SK-N-SH (cell line): ENCODE measurements around the gene OTOP3. TPM values are rescaled to one million over a fixed set of nuclear protein-coding genes. Genes with fewer than 3 reads are reported as not detected.

Source experiments
- CTCF ChIA-PET: fragments of 300-600, 350-600 bp; formaldehyde crosslinking; extraction: SDS; loops from one replicate; lab custom pipeline; 2021; lab: Yijun Ruan, JAX
- POLR2A ChIA-PET: fragments of 350-600 bp; sonication (Branson Sonifier 250); formaldehyde crosslinking; extraction: SDS; loops from one replicate; lab custom pipeline; 2020; ENCODE audit warnings: antibody characterized with exemption, inconsistent platforms; lab: Yijun Ruan, JAX
- DNase-seq: peaks from one replicate; pipeline ENCODE4 v3.0.0; 2012
- H2AFZ ChIP-seq: fragments of 200-600 bp; sonication (generic); 2 replicates; pipeline ENCODE4 v1.8.1; 2016; ENCODE audit warnings: antibody characterized with exemption, mild to moderate bottlenecking, low read depth
- H3F3A ChIP-seq: fragments of 200-600 bp; sonication (generic); replicated peaks from 2 replicates; pipeline ENCODE3; 2016; ENCODE audit warnings: antibody characterized with exemption, mild to moderate bottlenecking; ENCODE audit not compliant: insufficient read depth
- H3K27ac ChIP-seq, 2 experiments: fragments of 200-500 bp in 1 of 2; fragments of 200-600 bp in 1 of 2; sonication (Bioruptor generic) in 1 of 2; sonication (generic), shearing (Covaris generic) in 1 of 2; 2 replicates each; pipeline versions ENCODE4 v1.5.1 to v1.6.1; 2014 to 2016; ENCODE audit warnings: low read depth in 2 of 2, inconsistent platforms in 1 of 2, low read length in 1 of 2, mild to moderate bottlenecking in 1 of 2, mixed read lengths in 1 of 2
- H3K27me3 ChIP-seq: fragments of 200-600 bp; sonication (generic), shearing (Covaris generic); 2 replicates; pipeline ENCODE4 v1.6.1; 2016; ENCODE audit warnings: mixed run types; ENCODE audit not compliant: insufficient read depth
- H3K36me3 ChIP-seq, 2 experiments: fragments of 200-500 bp in 1 of 2; fragments of 200-600 bp in 1 of 2; sonication (Bioruptor generic) in 1 of 2; sonication (generic) in 1 of 2; replicated peaks in 1 of 2; 2 replicates each; pipeline versions ENCODE3 to v1.5.1; 2014 to 2016; ENCODE audit warnings: low read length in 1 of 2, mild to moderate bottlenecking in 1 of 2; ENCODE audit not compliant: insufficient read depth in 2 of 2, control insufficient read depth in 1 of 2
- H3K4me1 ChIP-seq, 2 experiments: fragments of 200-500 bp in 1 of 2; fragments of 200-600 bp in 1 of 2; sonication (Bioruptor generic) in 1 of 2; sonication (generic), shearing (Covaris generic) in 1 of 2; 2 replicates each; pipeline versions ENCODE4 v1.5.1 to v1.6.1; 2014 to 2016; ENCODE audit warnings: low read depth in 1 of 2, low read length in 1 of 2, mixed run types in 1 of 2; ENCODE audit not compliant: insufficient read depth in 2 of 2, control insufficient read depth in 1 of 2
- H3K4me2 ChIP-seq: fragments of 200-600 bp; sonication (generic), shearing (Covaris generic); 2 replicates; pipeline ENCODE4 v1.6.1; 2017; ENCODE audit warnings: mixed run types
- H3K4me3 ChIP-seq, 2 experiments: fragments of 200-500 bp in 1 of 2; fragments of 200-600 bp in 1 of 2; sonication (Bioruptor generic) in 1 of 2; sonication (generic), shearing (Covaris generic) in 1 of 2; 2 replicates each; pipeline versions ENCODE4 v1.5.1 to v1.8.1; 2014 to 2016; ENCODE audit warnings: low read depth in 2 of 2, inconsistent platforms in 1 of 2, low read length in 1 of 2, mild to moderate bottlenecking in 1 of 2, mixed read lengths in 1 of 2, moderate library complexity in 1 of 2
- H3K79me2 ChIP-seq: fragments of 200-600 bp; sonication (generic); 2 replicates; pipeline ENCODE4 v1.8.1; 2017; ENCODE audit warnings: mild to moderate bottlenecking; ENCODE audit not compliant: insufficient read depth
- H3K9ac ChIP-seq: fragments of 200-600 bp; sonication (generic); 2 replicates; pipeline ENCODE4 v1.6.1; 2017; ENCODE audit warnings: mixed run types
- H3K9me2 ChIP-seq: fragments of 200-600 bp; sonication (generic); 2 replicates; pipeline ENCODE4 v1.6.1; 2017; ENCODE audit warnings: mixed run types
- H3K9me3 ChIP-seq: fragments of 200-600 bp; sonication (generic); 2 replicates; pipeline ENCODE4 v1.6.1; 2017; ENCODE audit warnings: mixed run types, mild to moderate bottlenecking, moderate library complexity
- H4K20me1 ChIP-seq: fragments of 200-600 bp; sonication (generic); 2 replicates; pipeline ENCODE4 v1.6.1; 2017; ENCODE audit warnings: mild to moderate bottlenecking, mixed run types; ENCODE audit not compliant: insufficient read depth
- CTCF ChIP-seq: fragments of 200-600 bp; sonication (generic); IDR thresholded peaks from 2 replicates; pipeline ENCODE4 v1.6.1; 2017; ENCODE audit warnings: antibody characterized with exemption, mild to moderate bottlenecking, moderate library complexity
- EP300 ChIP-seq, 2 experiments: IDR thresholded peaks; 2 replicates each; pipeline versions ENCODE4 v1.4.0 to v1.6.1; 2012; ENCODE audit warnings: borderline replicate concordance in 1 of 2, low read depth in 1 of 2, low read length in 1 of 2
- FOXJ3 ChIP-seq: sonication (generic); formaldehyde crosslinking; IDR thresholded peaks from 2 replicates; pipeline ENCODE4 v1.5.1; 2020; ENCODE audit warnings: mild to moderate bottlenecking, missing genetic modification reagents
- FOXM1 ChIP-seq: IDR thresholded peaks from 2 replicates; pipeline ENCODE4 v1.4.0; 2012; ENCODE audit warnings: low read depth, mild to moderate bottlenecking
- GATA2 ChIP-seq: sonication (generic); formaldehyde crosslinking; IDR thresholded peaks from 2 replicates; pipeline ENCODE4 v1.5.0; 2020; ENCODE audit warnings: mild to moderate bottlenecking, missing genetic modification reagents
- IRF3 ChIP-seq: fragments of 150-350 bp; IDR thresholded peaks from 2 replicates; pipeline ENCODE4 v1.6.1; 2016; ENCODE audit warnings: mild to moderate bottlenecking, low read depth, low read length
- MXI1 ChIP-seq: IDR thresholded peaks from 2 replicates; pipeline ENCODE4 v1.6.1; 2012; ENCODE audit warnings: mild to moderate bottlenecking, low read depth, low read length, improper control_type of control experiment
- NFIC ChIP-seq: IDR thresholded peaks from 2 replicates; pipeline ENCODE4 v1.4.0; 2012; ENCODE audit warnings: borderline replicate concordance
- RFX5 ChIP-seq: IDR thresholded peaks from 2 replicates; pipeline ENCODE4 v1.6.1; 2012; ENCODE audit warnings: mild to moderate bottlenecking, improper control_type of control experiment, low read length
- SIN3A ChIP-seq: IDR thresholded peaks from 2 replicates; pipeline ENCODE4 v1.6.1; 2012; ENCODE audit warnings: low read depth, mild to moderate bottlenecking, low read length, moderate library complexity, borderline replicate concordance
- SMC3 ChIP-seq: IDR thresholded peaks from 2 replicates; pipeline ENCODE4 v1.6.1; 2012; ENCODE audit warnings: low read depth, low read length, improper control_type of control experiment
- TAF1 ChIP-seq: IDR thresholded peaks from 2 replicates; pipeline ENCODE4 v1.6.1; 2012; ENCODE audit warnings: low read depth, mild to moderate bottlenecking, low read length, moderate library complexity, borderline replicate concordance
- TCF12 ChIP-seq: IDR thresholded peaks from 2 replicates; pipeline ENCODE4 v1.4.0; 2012
- USF2 ChIP-seq: fragments of 150-350 bp; IDR thresholded peaks from 2 replicates; pipeline ENCODE4 v1.6.1; 2017; ENCODE audit warnings: antibody characterized with exemption, low read length, low read depth, borderline replicate concordance
- ZBTB33 ChIP-seq: IDR thresholded peaks from 2 replicates; pipeline ENCODE4 v1.4.0; 2012; ENCODE audit warnings: low read depth, borderline replicate concordance
- WGBS: methylation state at CpG from one replicate; pipeline ENCODE4 v1.1.6; 2017; ENCODE audit warnings: low lambda C conversion rate; 5-methylcytosine and 5-hydroxymethylcytosine counted together
- polyA plus RNA-seq, 3 experiments: library from polyadenylated mRNA; depleted of rRNA; stranded (reverse); fragments of >200 nt; gene quantifications; 2 replicates each; pipeline ENCODE4 v1.2.3, GENCODE V29; 2012

Gene OTOP3
- polyA plus RNA-seq, 1 of the 3 experiments (the other 2 are of a cell fraction) = not detected

GRCh38 chr17:74952431-74953133 lies 16.9 kb downstream of the OTOP3 start:
- POLR2A ChIA-PET = no interaction called here

GRCh38 chr17:74953134-74953687 lies 17.5 kb downstream of the OTOP3 start:
- Histone ChIP-seq H3K9me3 (no peaks in the 10 kb centered on the region), H3K9ac (no peak overlapping the region), H4K20me1 (no peaks in the 10 kb centered on the region), H3K79me2 (no peaks in the 10 kb centered on the region), H3K36me3 (no peaks in the 10 kb centered on the region), H3K4me2 (no peak overlapping the region), H3K4me1 (no peaks in the 10 kb centered on the region; a peak in 1 of 4 replicates), H3K4me3 (no peak overlapping the region), H2AFZ (no peak overlapping the region), H3K27me3 (peaks cover 30% of the 10 kb centered on the region), H3F3A (no peaks in the 10 kb centered on the region), H3K27ac (no peak overlapping the region), H3K9me2 (no peaks in the 10 kb centered on the region)
- DNase-seq = no peak
- TF ChIP-seq USF2 (no peak), EP300 (IDR thresholded peaks at IDR 0.05; ENCODE audit: borderline replicate concordance in 1 of 2, low read depth in 1 of 2, low read length in 1 of 2) (no peak), CTCF (no peak), ZBTB33 (no peak), NFIC (no peak), TCF12 (no peak), FOXJ3 (CRISPR knock-in tag) (no peak), SIN3A (no peak), IRF3 (no peak), SMC3 (no peak), MXI1 (no peak)
- WGBS = 82% methylated on average over 10 of the region's 11 CpGs
- CTCF ChIA-PET = interaction anchor here (1.0 to 10.7 kb wide), 4 partner anchors 8 to 88 kb away, joined by 3 to 104 read pairs (median 6); partner anchors contain the start of genes OTOP2 and USH1G
- POLR2A ChIA-PET = no interaction called here

More at GRCh38 chr17:74952431-74953133, 16.9 kb downstream of the OTOP3 start:
- H3K27me3 ChIP-seq = peaks cover 36% of the 10 kb centered on the region
- H3K9me2 ChIP-seq = no peaks in the 10 kb centered on the region
- H2AFZ ChIP-seq = no peak overlapping the region
- no peaks in the 10 kb centered on the region for H3K36me3 ChIP-seq
- no peak overlapping the region for H3K4me3 ChIP-seq
- H3K4me1 ChIP-seq = no peaks in the 10 kb centered on the region; a peak in 1 of 4 replicates
- H3F3A ChIP-seq = no peaks in the 10 kb centered on the region
- H3K4me2 ChIP-seq = no peak overlapping the region
- H4K20me1 ChIP-seq = no peaks in the 10 kb centered on the region
- H3K9ac ChIP-seq = no peak overlapping the region
- TF ChIP-seq FOXJ3 (CRISPR knock-in tag) (no peak), GATA2 (CRISPR knock-in tag) (no peak), SMC3 (no peak), TAF1 (no peak), USF2 (no peak), RFX5 (no peak), FOXM1 (no peak)
- TF ChIP-seq, all 33 proteins: peak for 0
- WGBS = 86% methylated on average over 17 of the region's 24 CpGs
- H3K27ac ChIP-seq = no peak overlapping the region
- CTCF ChIA-PET = interaction anchor here (1.0 to 10.7 kb wide), 4 partner anchors 9 to 87 kb away, joined by 3 to 104 read pairs (median 6); partner anchors contain the start of genes OTOP2 and USH1G
- no peak for DNase-seq
- H3K79me2 ChIP-seq = no peaks in the 10 kb centered on the region
- no peaks in the 10 kb centered on the region for H3K9me3 ChIP-seq
